Measurements from ENCODE around the gene HMBS.
A peak's percentile ranks its signal among the peaks of the same experiment; 100 is the strongest.
"Not testable (repeated sequence)": the region's sequence is repeated elsewhere in the genome, so short reads cannot be mapped to it uniquely, and the experiment has no call there.

HMBS gene

GRCh38 chr11:119103161-119103664 lies 18.5 kb downstream of the HMBS start:
- DNase-seq, result not testable (repeated sequence)

- no peak for DNase-seq
Observed at GRCh38 chr11:119103793-119104192, 19.1 kb downstream of the HMBS start.

- peak; percentile 89 for DNase-seq
Observed at GRCh38 chr11:119106564-119107537, 22.2 kb downstream of the HMBS start, which contains the start of gene C2CD2L. Gene C2CD2L (plus strand): TSS chr11:119107344. CDS start chr11:119107742, 398 bp downstream.

GRCh38 chr11:119107538-119108145 lies 23.0 kb downstream of the HMBS start:
- no peak for DNase-seq

GRCh38 chr11:119108146-119108856 lies 23.6 kb downstream of the HMBS start:
- peak; percentile 30 for DNase-seq

GRCh38 chr11:119108857-119109221 lies 24.2 kb downstream of the HMBS start:
- no peak for DNase-seq

- DNase-seq, result no peak
Observed at GRCh38 chr11:119109843-119110242, 25.2 kb downstream of the HMBS start.

GRCh38 chr11:119110439-119110838 lies 25.8 kb downstream of the HMBS start:
- no peak for DNase-seq

- no peak for DNase-seq
Observed at GRCh38 chr11:119111361-119111925, 26.8 kb downstream of the HMBS start.

- DNase-seq, result no peak
Observed at GRCh38 chr11:119112314-119113020, 27.8 kb downstream of the HMBS start.

GRCh38 chr11:119113716-119114115 lies 29.0 kb downstream of the HMBS start:
- no peak for DNase-seq

GRCh38 chr11:119114351-119114750 lies 29.7 kb downstream of the HMBS start:
- no peak for DNase-seq

- DNase-seq, result peak; percentile 41
Observed at GRCh38 chr11:119115484-119116234, 31.0 kb downstream of the HMBS start.

GRCh38 chr11:119116235-119116594 lies 31.5 kb downstream of the HMBS start:
- no peak for DNase-seq

- DNase-seq, result no peak
Observed at GRCh38 chr11:119116601-119117000, 31.9 kb downstream of the HMBS start.

- DNase-seq, result no peak
Observed at GRCh38 chr11:119117004-119117706, 32.5 kb downstream of the HMBS start.

- DNase-seq, result no peak
Observed at GRCh38 chr11:119118227-119118626, 33.5 kb downstream of the HMBS start.

GRCh38 chr11:119118946-119119345 lies 34.3 kb downstream of the HMBS start:
- no peak for DNase-seq

- DNase-seq, result no peak
Observed at GRCh38 chr11:119120639-119121007, 35.9 kb downstream of the HMBS start.

GRCh38 chr11:119121008-119121810 lies 36.5 kb downstream of the HMBS start, which contains the start of gene HINFP:
Gene HINFP (plus strand): TSS chr11:119121580. CDS start chr11:119126945, 5,365 bp downstream.
- peak; percentile 99 for DNase-seq

Measured in CD4-positive, alpha-beta T cell treated with Interleukin-4 for 4 hours (primary cell).